Endothelial cell of umbilical vein (primary cell): ENCODE data around the gene SNED1. TPM values are rescaled to one million over a fixed set of nuclear protein-coding genes. Genes with fewer than 3 reads are reported as not detected.

Experiments
- BruUV-seq: library from RNA; stranded (reverse); fragments of 400-500 nt; replicated peaks from 2 replicates; lab custom pipeline; 2021; lab: Mats Ljungman, UMichigan
- CTCF ChIA-PET: fragments of 300-600, 350-600 bp; sonication (Branson Sonifier 250); formaldehyde crosslinking; loops from one replicate; lab custom pipeline; 2021; ENCODE audit warnings: antibody characterized with exemption, inconsistent platforms; lab: Charles Lee
- POLR2A ChIA-PET: fragments of 300-600, 350-600 bp; sonication (Branson Sonifier 250); formaldehyde crosslinking; loops from one replicate; lab custom pipeline; 2021; ENCODE audit warnings: antibody characterized with exemption, inconsistent platforms; lab: Charles Lee
- DNase-seq: peaks from one replicate; pipeline ENCODE4 v3.0.0-alpha.2; 2011; ENCODE audit warnings: low read depth, low spot score
- FAIRE-seq: peaks from 2 replicates; lab custom pipeline; 2011; peaks lifted over from hg19 to GRCh38; lab: Jason Lieb, UNC
- H2AFZ ChIP-seq: 2 replicates; pipeline ENCODE4 v1.6.0; 2012; ENCODE audit warnings: low read depth, low read length, control low read depth, inconsistent platforms
- H3K27ac ChIP-seq: 2 replicates; pipeline ENCODE4 v1.5.1; 2011; ENCODE audit warnings: low read depth, mild to moderate bottlenecking, control low read depth, low read length, moderate library complexity; ENCODE audit not compliant: insufficient read depth
- H3K27me3 ChIP-seq, 2 experiments: 2 replicates each; pipeline versions ENCODE4 v1.6.0 to v1.6.1; 2011; ENCODE audit warnings: low read length in 2 of 2, mixed read lengths in 1 of 2; ENCODE audit not compliant: control insufficient read depth in 2 of 2, insufficient read depth in 2 of 2
- H3K36me3 ChIP-seq, 2 experiments: 2 replicates in 1 of 2; 3 replicates in 1 of 2; pipeline ENCODE4 v1.5.1; 2011; ENCODE audit warnings: low read length in 2 of 2, mild to moderate bottlenecking in 1 of 2, moderate library complexity in 1 of 2; ENCODE audit not compliant: control insufficient read depth in 2 of 2, insufficient read depth in 2 of 2; ENCODE audit errors: extremely low read depth in 1 of 2
- H3K4me1 ChIP-seq: 3 replicates; pipeline ENCODE4 v1.5.1; 2011; ENCODE audit warnings: mild to moderate bottlenecking, low read length; ENCODE audit not compliant: control insufficient read depth, insufficient read depth; ENCODE audit errors: extremely low read depth
- H3K4me2 ChIP-seq: 2 replicates; pipeline ENCODE4 v1.6.1; 2011; ENCODE audit warnings: low read length, control low read depth, mixed read lengths; ENCODE audit not compliant: insufficient read depth
- H3K4me3 ChIP-seq, 3 experiments: fragments of 200-600 bp in 1 of 3; sonication (generic), shearing (Covaris generic) in 1 of 3; replicated peaks in 1 of 3; 2 replicates each; pipeline ENCODE4 v1.5.1; 2011 to 2016; ENCODE audit warnings: control low read depth in 3 of 3, low read length in 3 of 3, mild to moderate bottlenecking in 2 of 3, inconsistent platforms in 1 of 3, low read depth in 1 of 3, moderate library complexity in 1 of 3; ENCODE audit not compliant: insufficient read depth in 1 of 3
- H3K79me2 ChIP-seq: 2 replicates; pipeline ENCODE4 v1.6.0; 2012; ENCODE audit warnings: low read length, inconsistent platforms; ENCODE audit not compliant: control insufficient read depth, insufficient read depth
- H3K9ac ChIP-seq: replicated peaks from 2 replicates; pipeline ENCODE3; 2011; ENCODE audit warnings: low read length, control low read depth; ENCODE audit not compliant: insufficient read depth; ENCODE audit errors: extremely low read depth
- H3K9me1 ChIP-seq: replicated peaks from 3 replicates; pipeline ENCODE4 v1.6.0; 2011; ENCODE audit warnings: mild to moderate bottlenecking, low read length; ENCODE audit not compliant: control insufficient read depth, insufficient read depth; ENCODE audit errors: extremely low read depth
- H3K9me3 ChIP-seq: replicated peaks from 2 replicates; pipeline ENCODE4 v1.5.1; 2012; ENCODE audit warnings: low read length, inconsistent platforms; ENCODE audit not compliant: control insufficient read depth, insufficient read depth
- H4K20me1 ChIP-seq: replicated peaks from 2 replicates; pipeline ENCODE3; 2011; ENCODE audit warnings: mild to moderate bottlenecking, low read length; ENCODE audit not compliant: control insufficient read depth, insufficient read depth; ENCODE audit errors: extremely low read depth
- EZH2 ChIP-seq: IDR thresholded peaks from 2 replicates; pipeline ENCODE4 v1.6.1; 2012; ENCODE audit warnings: borderline replicate concordance, low read depth, mild to moderate bottlenecking, moderate library complexity, low read length, inconsistent platforms; ENCODE audit not compliant: severe bottlenecking
- FOS ChIP-seq: IDR thresholded peaks from 2 replicates; pipeline ENCODE4 v1.6.1; 2011; ENCODE audit warnings: mild to moderate bottlenecking, low read length, moderate library complexity, borderline replicate concordance; ENCODE audit not compliant: insufficient read depth
- GATA2 ChIP-seq: IDR thresholded peaks from 2 replicates; pipeline ENCODE4 v1.7.0; 2011; ENCODE audit warnings: low read depth, mild to moderate bottlenecking, moderate library complexity, mixed read lengths, low read length; ENCODE audit not compliant: insufficient read length, insufficient read depth
- JUN ChIP-seq: IDR thresholded peaks from 2 replicates; pipeline ENCODE4 v1.6.1; 2011; ENCODE audit warnings: borderline replicate concordance, low read depth; ENCODE audit not compliant: insufficient read length, insufficient read depth
- MYC ChIP-seq: IDR thresholded peaks from one replicate; pipeline ENCODE4 v1.6.1; 2011; ENCODE audit warnings: mild to moderate bottlenecking, low read depth, low read length
- POLR2A ChIP-seq: IDR thresholded peaks from 2 replicates; pipeline ENCODE4 v1.6.1; 2012; ENCODE audit warnings: low read depth, mild to moderate bottlenecking, control low read depth, low read length
- POLR2AphosphoS5 ChIP-seq: IDR thresholded peaks from 2 replicates; pipeline ENCODE4 v1.6.1; 2012; ENCODE audit warnings: low read depth, mild to moderate bottlenecking, control low read depth, low read length, moderate library complexity; ENCODE audit not compliant: insufficient read depth
- dilution Hi-C: fragments of 300-500 bp; cut with MboI; formaldehyde crosslinking; loops from one replicate; pipeline ENCODE4 v1.15.0; 2019; ENCODE audit warnings: low sequenced_read_pairs; ENCODE audit not compliant: extremely low pct_ligation_motif_present
- intact Hi-C: fragments of 100-400 bp; cut with micrococcal nuclease; formaldehyde crosslinking; loops from one replicate; pipeline ENCODE4 v1.10.0; 2022
- polyA plus RNA-seq, 4 experiments: library from polyadenylated mRNA; depleted of rRNA in 3 of 4; stranded (reverse) in 3 of 4; unstranded in 1 of 4; fragments of >200 nt; gene quantifications; 2 replicates each; pipeline versions ENCODE4 v1.2.1 to v1.2.3, GENCODE V29; 2011 to 2012; ENCODE audit warnings: missing spikeins in 1 of 4
- total RNA-seq: library from RNA; stranded (reverse); gene quantifications from 2 replicates; pipeline ENCODE4 v1.2.3, GENCODE V29; 2021
- TF ChIP-seq, protein P1 (sequence below): IDR thresholded peaks from 2 replicates; pipeline ENCODE4 v1.6.1; 2011; ENCODE audit not compliant: insufficient read depth, insufficient read length
- TF ChIP-seq, protein P2 (sequence below), 2 donors: IDR thresholded peaks; 1 replicate in 1 of 2; 2 replicates in 1 of 2; pipeline ENCODE4 v1.5.1; 2011; ENCODE audit warnings: low read length in 2 of 2, mild to moderate bottlenecking in 2 of 2, moderate library complexity in 2 of 2, control low read depth in 1 of 2, inconsistent platforms in 1 of 2, low read depth in 1 of 2; ENCODE audit not compliant: insufficient read depth in 1 of 2; ENCODE audit errors: extremely low read depth in 1 of 2

The SNED1 gene
- total and polyA plus RNA-seq, 2 donors (not counting 3 experiments of a cell fraction or from before 2014, with no cell fraction given): 14.1 to 17.2 TPM

DNA sequence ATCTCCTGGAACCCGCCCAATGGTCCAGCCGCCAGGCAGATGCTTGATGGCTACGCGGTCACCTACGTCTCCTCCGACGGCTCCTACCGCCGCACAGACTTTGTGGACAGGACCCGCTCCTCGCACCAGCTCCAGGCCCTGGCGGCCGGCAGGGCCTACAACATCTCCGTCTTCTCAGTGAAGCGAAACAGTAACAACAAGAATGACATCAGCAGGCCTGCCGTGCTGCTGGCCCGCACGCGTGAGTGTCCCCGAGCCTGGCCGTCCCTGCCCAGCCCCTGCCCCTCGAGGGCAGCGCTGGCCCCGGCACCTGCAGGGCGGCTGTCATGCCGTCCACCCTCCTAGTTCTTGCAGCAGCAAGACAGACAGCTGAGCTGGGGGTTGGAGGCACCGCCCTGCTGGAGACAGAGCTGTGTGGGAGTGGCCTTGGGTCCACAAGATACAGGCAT, 67.0 kb downstream of the SNED1 start:
- H3K9me1 ChIP-seq: no peaks in the 10 kb centered on the region
- H3K9me3 ChIP-seq: no peaks in the 10 kb centered on the region
- H3K27me3 ChIP-seq: no peaks in the 10 kb centered on the region
- intact Hi-C loops: no loop called here
- ChIA-PET CTCF (interaction anchor here (1.0 to 1.3 kb wide), 4 partner anchors 13 to 214 kb away, joined by 3 to 4 read pairs (median 3); no protein-coding TSS in a partner anchor), POLR2A (no interaction called here)
- H3K4me1 ChIP-seq: no peaks in the 10 kb centered on the region
- no peaks in the 10 kb centered on the region for H3K79me2 ChIP-seq
- H3K36me3 ChIP-seq: no peaks in the 10 kb centered on the region
- no peak overlapping the region for H3K4me3 ChIP-seq
- no peaks in the 10 kb centered on the region for H4K20me1 ChIP-seq
- no peak overlapping the region for H3K9ac ChIP-seq
- FAIRE-seq (no peak), DNase-seq (no peak)
- dilution Hi-C loops: no loop called here
- no peak overlapping the region for H2AFZ ChIP-seq
- BruUV-seq: no TSS peak
- TF ChIP-seq, protein P1, sequence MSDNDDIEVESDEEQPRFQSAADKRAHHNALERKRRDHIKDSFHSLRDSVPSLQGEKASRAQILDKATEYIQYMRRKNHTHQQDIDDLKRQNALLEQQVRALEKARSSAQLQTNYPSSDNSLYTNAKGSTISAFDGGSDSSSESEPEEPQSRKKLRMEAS: no peak
- no peak for TF ChIP-seq GATA2
- TF ChIP-seq, protein P2, sequence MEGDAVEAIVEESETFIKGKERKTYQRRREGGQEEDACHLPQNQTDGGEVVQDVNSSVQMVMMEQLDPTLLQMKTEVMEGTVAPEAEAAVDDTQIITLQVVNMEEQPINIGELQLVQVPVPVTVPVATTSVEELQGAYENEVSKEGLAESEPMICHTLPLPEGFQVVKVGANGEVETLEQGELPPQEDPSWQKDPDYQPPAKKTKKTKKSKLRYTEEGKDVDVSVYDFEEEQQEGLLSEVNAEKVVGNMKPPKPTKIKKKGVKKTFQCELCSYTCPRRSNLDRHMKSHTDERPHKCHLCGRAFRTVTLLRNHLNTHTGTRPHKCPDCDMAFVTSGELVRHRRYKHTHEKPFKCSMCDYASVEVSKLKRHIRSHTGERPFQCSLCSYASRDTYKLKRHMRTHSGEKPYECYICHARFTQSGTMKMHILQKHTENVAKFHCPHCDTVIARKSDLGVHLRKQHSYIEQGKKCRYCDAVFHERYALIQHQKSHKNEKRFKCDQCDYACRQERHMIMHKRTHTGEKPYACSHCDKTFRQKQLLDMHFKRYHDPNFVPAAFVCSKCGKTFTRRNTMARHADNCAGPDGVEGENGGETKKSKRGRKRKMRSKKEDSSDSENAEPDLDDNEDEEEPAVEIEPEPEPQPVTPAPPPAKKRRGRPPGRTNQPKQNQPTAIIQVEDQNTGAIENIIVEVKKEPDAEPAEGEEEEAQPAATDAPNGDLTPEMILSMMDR (IDR thresholded peaks at IDR 0.05; ENCODE audit: extremely low read depth in 1 of 2, insufficient read depth in 1 of 2, low read depth in 1 of 2, low read length in 2 of 2): no peak
- TF ChIP-seq MYC: no peak
- TF ChIP-seq EZH2: no peak
- TF ChIP-seq POLR2A: no peak
- TF ChIP-seq FOS: no peak
- TF ChIP-seq JUN: no peak
- no peak for TF ChIP-seq POLR2AphosphoS5
- no peak overlapping the region for H3K4me2 ChIP-seq
- H3K27ac ChIP-seq: no peak overlapping the region
